H9 (cell line): ENCODE data around the gene MTCP1. TPM values are rescaled to one million over a fixed set of nuclear protein-coding genes. Genes with fewer than 3 reads are reported as not detected.
A peak's percentile ranks its signal among the peaks of the same experiment; 100 is the strongest.

Experiments
- DNase-seq: peaks from one replicate; pipeline ENCODE4 v3.0.0-alpha.2; 2017
- H2AFZ ChIP-seq: one replicate; pipeline ENCODE4 v1.6.1; 2013; ENCODE audit warnings: mild to moderate bottlenecking, low read length, control low read depth, moderate library complexity
- H2AK5ac ChIP-seq: 2 replicates; pipeline ENCODE4 v1.6.1; 2013; ENCODE audit warnings: low read length, control low read depth, mixed read lengths; ENCODE audit not compliant: insufficient read length
- H2BK120ac ChIP-seq: one replicate; pipeline ENCODE4 v1.6.1; 2013; ENCODE audit warnings: low read depth, mild to moderate bottlenecking, low read length, control low read depth, inconsistent platforms; ENCODE audit not compliant: poor library complexity, severe bottlenecking
- H2BK12ac ChIP-seq: 2 replicates; pipeline ENCODE4 v1.6.1; 2013; ENCODE audit warnings: low read length, control low read depth, mixed read lengths, low read depth; ENCODE audit not compliant: insufficient read length
- H2BK15ac ChIP-seq: 2 replicates; pipeline ENCODE4 v1.6.1; 2013; ENCODE audit warnings: low read depth, low read length, control low read depth
- H2BK20ac ChIP-seq: one replicate; pipeline ENCODE4 v1.6.1; 2013; ENCODE audit warnings: low read depth, mild to moderate bottlenecking, low read length, control low read depth, inconsistent platforms; ENCODE audit not compliant: poor library complexity, severe bottlenecking
- H2BK5ac ChIP-seq: 2 replicates; pipeline ENCODE4 v1.6.1; 2013; ENCODE audit warnings: low read length, control low read depth, mixed read lengths; ENCODE audit not compliant: insufficient read length
- H3K14ac ChIP-seq: 2 replicates; pipeline ENCODE4 v1.6.1; 2013; ENCODE audit warnings: low read length, control low read depth; ENCODE audit not compliant: insufficient read depth
- H3K18ac ChIP-seq: 2 replicates; pipeline ENCODE4 v1.6.1; 2013; ENCODE audit warnings: low read depth, mild to moderate bottlenecking, mixed read lengths, low read length, control low read depth; ENCODE audit not compliant: insufficient read length
- H3K23ac ChIP-seq: 2 replicates; pipeline ENCODE4 v1.6.1; 2013; ENCODE audit warnings: low read length, control low read depth, mixed read lengths, low read depth; ENCODE audit not compliant: insufficient read length
- H3K23me2 ChIP-seq: 2 replicates; pipeline ENCODE4 v1.6.1; 2013; ENCODE audit warnings: low read depth, mild to moderate bottlenecking, mixed read lengths, low read length, control low read depth; ENCODE audit not compliant: insufficient read length, poor library complexity, severe bottlenecking
- H3K27ac ChIP-seq: 2 replicates; pipeline ENCODE4 v1.5.1; 2013; ENCODE audit warnings: low read length, control low read depth, mixed read lengths, low read depth; ENCODE audit not compliant: insufficient read length
- H3K27me3 ChIP-seq: 2 replicates; pipeline ENCODE4 v1.6.1; 2013; ENCODE audit warnings: low read length, control low read depth, inconsistent platforms; ENCODE audit not compliant: insufficient read depth
- H3K4ac ChIP-seq: 2 replicates; pipeline ENCODE4 v1.6.1; 2013; ENCODE audit warnings: low read depth, mild to moderate bottlenecking, control low read depth, inconsistent platforms, low read length, moderate library complexity
- H3K4me1 ChIP-seq: 2 replicates; pipeline ENCODE4 v1.6.1; 2013; ENCODE audit warnings: low read length, control low read depth, inconsistent platforms; ENCODE audit not compliant: insufficient read depth
- H3K4me2 ChIP-seq: 2 replicates; pipeline ENCODE4 v1.6.1; 2013; ENCODE audit warnings: low read length, control low read depth, mixed read lengths; ENCODE audit not compliant: insufficient read length, insufficient read depth
- H3K56ac ChIP-seq: 2 replicates; pipeline ENCODE4 v1.6.1; 2013; ENCODE audit warnings: low read depth, mild to moderate bottlenecking, mixed read lengths, low read length, control low read depth; ENCODE audit not compliant: insufficient read length
- H3K79me1 ChIP-seq: 2 replicates; pipeline ENCODE4 v1.6.1; 2013; ENCODE audit warnings: low read depth, mild to moderate bottlenecking, moderate library complexity, low read length, control low read depth, inconsistent platforms; ENCODE audit not compliant: insufficient read depth, poor library complexity, severe bottlenecking
- H3K79me2 ChIP-seq: 2 replicates; pipeline ENCODE4 v1.6.1; 2013; ENCODE audit warnings: low read length, control low read depth, inconsistent platforms; ENCODE audit not compliant: insufficient read depth
- H3K9ac ChIP-seq: 2 replicates; pipeline ENCODE4 v1.6.1; 2013; ENCODE audit warnings: low read length, control low read depth, mixed read lengths; ENCODE audit not compliant: insufficient read length; ENCODE audit errors: extremely low read depth
- H3K9me3 ChIP-seq: one replicate; pipeline ENCODE4 v1.6.1; 2013; ENCODE audit warnings: low read depth, low read length, inconsistent platforms; ENCODE audit not compliant: control insufficient read depth
- H3T11ph ChIP-seq: one replicate; pipeline ENCODE4 v1.6.1; 2013; ENCODE audit warnings: mild to moderate bottlenecking, low read length, control low read depth, inconsistent platforms
- H4K20me1 ChIP-seq: one replicate; pipeline ENCODE4 v1.6.1; 2013; ENCODE audit not compliant: control insufficient read depth, insufficient read length, insufficient read depth
- H4K5ac ChIP-seq: 2 replicates; pipeline ENCODE4 v1.6.1; 2013; ENCODE audit warnings: low read depth, mild to moderate bottlenecking, mixed read lengths, low read length, control low read depth; ENCODE audit not compliant: insufficient read length
- H4K8ac ChIP-seq: replicated peaks from 2 replicates; pipeline ENCODE4 v1.6.1; 2013; ENCODE audit warnings: low read length, control low read depth, mixed read lengths, low read depth; ENCODE audit not compliant: insufficient read length
- H4K91ac ChIP-seq: 2 replicates; pipeline ENCODE4 v1.6.1; 2013; ENCODE audit warnings: low read depth, mild to moderate bottlenecking, moderate library complexity, mixed read lengths, low read length, control low read depth; ENCODE audit not compliant: insufficient read length
- H3K27ac Mint-ChIP-seq, 3 experiments: 2 replicates in 2 of 3; 3 replicates in 1 of 3; pipeline ENCODE4 v1.8.0; 2020 to 2021; ENCODE audit warnings: mixed read lengths in 3 of 3, mild to moderate bottlenecking in 1 of 3, moderate library complexity in 1 of 3
- H3K27me3 Mint-ChIP-seq: 2 replicates; pipeline ENCODE4 v1.8.0; 2021; ENCODE audit warnings: low read depth, mild to moderate bottlenecking, moderate library complexity, mixed read lengths
- H3K36me3 Mint-ChIP-seq, 3 experiments: 2 replicates in 2 of 3; 3 replicates in 1 of 3; pipeline ENCODE4 v1.8.0; 2020 to 2021; ENCODE audit warnings: low read depth in 3 of 3, mixed read lengths in 3 of 3; ENCODE audit not compliant: insufficient read depth in 1 of 3
- H3K4me1 Mint-ChIP-seq, 2 experiments: 2 replicates each; pipeline ENCODE4 v1.8.0; 2020; ENCODE audit warnings: mixed read lengths in 2 of 2
- H3K4me3 Mint-ChIP-seq, 2 experiments: 2 replicates in 1 of 2; 3 replicates in 1 of 2; pipeline ENCODE4 v1.8.0; 2020 to 2021; ENCODE audit warnings: mild to moderate bottlenecking in 2 of 2, mixed read lengths in 2 of 2, moderate library complexity in 1 of 2
- H3K9me3 Mint-ChIP-seq, 2 experiments: 2 replicates in 1 of 2; 3 replicates in 1 of 2; pipeline ENCODE4 v1.8.0; 2020; ENCODE audit warnings: mild to moderate bottlenecking in 2 of 2, mixed read lengths in 2 of 2, moderate library complexity in 1 of 2
- CTCF ChIP-seq: fragments of 200-600 bp; sonication (generic); conservative IDR thresholded peaks from 3 replicates; pipeline ENCODE4 v1.8.0; 2021; ENCODE audit warnings: antibody characterized with exemption, mild to moderate bottlenecking
- WGBS: extraction: QIAGEN DNeasy Blood & Tissue Kit; methylation state at CpG from one replicate; pipeline ENCODE4 v1.1.7; 2013; ENCODE audit warnings: missing lambda C conversion rate, low lambda C conversion rate, mixed read lengths; ENCODE audit not compliant: insufficient read length; ENCODE audit errors: extremely low coverage; 5-methylcytosine and 5-hydroxymethylcytosine counted together
- long read RNA-seq: library from polyadenylated mRNA; unstranded; transcript quantifications from one replicate; pipeline ENCODE4 v2.0.0, GENCODE V29; 2020
- total RNA-seq: library from RNA; stranded (reverse); gene quantifications from 2 replicates; pipeline ENCODE4 v1.2.1, GENCODE V29; 2021

MTCP1 gene, protein sequence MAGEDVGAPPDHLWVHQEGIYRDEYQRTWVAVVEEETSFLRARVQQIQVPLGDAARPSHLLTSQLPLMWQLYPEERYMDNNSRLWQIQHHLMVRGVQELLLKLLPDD
- 14.3 and 21.4 TPM in 2 replicates for total RNA-seq
- long read RNA-seq, partial matches to known transcripts = 0 of 12 reads
- long read RNA-seq, other reads (novel, unspliced or antisense) = 11 of 12 reads

DNA sequence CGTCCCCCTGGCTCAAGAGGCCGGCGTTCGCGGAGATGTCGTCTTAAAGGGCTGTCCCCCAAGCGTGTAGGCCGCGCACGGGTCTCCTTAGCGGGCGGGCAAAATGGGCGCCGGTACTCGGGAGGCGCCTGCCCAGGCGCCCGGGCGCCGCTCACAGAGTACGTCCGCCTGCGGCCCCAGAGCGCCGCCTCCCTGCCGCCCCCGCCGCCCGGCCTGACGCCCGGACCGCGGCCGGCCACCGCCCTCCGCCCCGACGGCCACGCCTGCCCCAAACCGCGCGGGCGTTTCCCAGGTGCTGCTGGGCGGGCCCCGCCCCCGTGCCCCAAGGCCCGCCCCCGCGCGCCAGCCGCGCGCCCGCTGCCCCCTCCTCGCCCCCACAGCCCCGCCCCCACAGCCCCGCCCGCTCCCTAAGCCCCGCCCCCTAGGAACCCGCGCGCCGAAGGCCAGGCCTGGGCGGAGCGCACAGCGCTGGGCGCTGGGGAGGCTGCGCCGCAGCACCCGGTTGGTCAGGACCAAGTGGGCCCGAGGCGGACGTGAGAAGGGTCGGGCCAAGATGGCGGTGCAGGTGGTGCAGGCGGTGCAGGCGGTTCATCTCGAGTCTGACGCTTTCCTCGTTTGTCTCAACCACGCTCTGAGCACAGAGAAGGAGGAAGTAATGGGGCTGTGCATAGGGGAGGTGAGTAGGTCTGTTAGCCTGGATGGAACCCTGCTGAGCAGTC is at the start of gene MTCP1, which contains the start of the genes BRCC3 and CMC4:
MTCP1 (minus strand) TSS at position 162 of the 719 bp plus-strand sequence. CDS start 5,126 bp downstream, outside the sequence.
BRCC3 (plus strand) TSS at position 534 of the 719 bp plus-strand sequence; CDS start at position 554, 20 bp downstream.
CMC4 (minus strand) TSS at position 162 of the 719 bp plus-strand sequence. CDS start 7,113 bp downstream, outside the sequence.
- H3K9ac ChIP-seq = peak within 1 kb of the TSS; percentile 81
- no peak within 1 kb of the TSS for H4K5ac ChIP-seq
- no peak within 1 kb of the TSS for H4K8ac ChIP-seq
- H3K4me1 ChIP-seq = no peaks in the 10 kb centered on the region
- peak within 1 kb of the TSS; percentile 88 for H3K4me2 ChIP-seq
- Mint-ChIP-seq H3K4me1 (peaks cover 8 to 15% of the 10 kb centered on the region in 2 experiments; a peak in 2 of 4 replicates), H3K27me3 (no peaks in the 10 kb centered on the region), H3K36me3 (peaks cover 26 to 29% (median 27%) of the 10 kb centered on the region in 3 experiments), H3K4me3 (peak within 1 kb of the TSS; percentile 93 to 95), H3K27ac (peak within 1 kb of the TSS; percentile 87 to 97 (median 91); a peak in 6 of 7 replicates), H3K9me3 (peaks cover 68 to 69% of the 10 kb centered on the region in 2 experiments)
- no peak within 1 kb of the TSS for H2BK5ac ChIP-seq
- no peak within 1 kb of the TSS for H2AK5ac ChIP-seq
- H2BK12ac ChIP-seq = no peak within 1 kb of the TSS
- H3K23me2 ChIP-seq = peaks cover 5% of the 10 kb centered on the region
- H3K79me2 ChIP-seq = peaks cover 1% of the 10 kb centered on the region; the same call in 1 of the 2 replicates
- H3K27ac ChIP-seq = no peak within 1 kb of the TSS
- H2BK20ac ChIP-seq = no peak within 1 kb of the TSS
- peak; percentile 80 for DNase-seq
- no CpG with 5 or more reads among the region's 81 CpGs for WGBS
- H3K23ac ChIP-seq = no peak within 1 kb of the TSS
- no peak within 1 kb of the TSS for H2BK120ac ChIP-seq
- TF ChIP-seq CTCF = no peak
- no peaks in the 10 kb centered on the region for H3K27me3 ChIP-seq
- no peak within 1 kb of the TSS for H4K91ac ChIP-seq
- H3K56ac ChIP-seq = no peak within 1 kb of the TSS
- H2BK15ac ChIP-seq = no peak within 1 kb of the TSS
- no peak within 1 kb of the TSS for H3T11ph ChIP-seq
- peak within 1 kb of the TSS; percentile 59 for H2AFZ ChIP-seq
- H3K18ac ChIP-seq = peak within 1 kb of the TSS; percentile 6
- H4K20me1 ChIP-seq = no peaks in the 10 kb centered on the region
- H3K9me3 ChIP-seq = peaks cover 41% of the 10 kb centered on the region
- no peak within 1 kb of the TSS for H3K4ac ChIP-seq
- peak within 1 kb of the TSS; percentile 33; the same call in 1 of the 2 replicates for H3K14ac ChIP-seq
- H3K79me1 ChIP-seq = no peaks in the 10 kb centered on the region
